ENCODE data around the gene CFAP251. TPM values are rescaled to one million over a fixed set of nuclear protein-coding genes. Genes with fewer than 3 reads are reported as not detected.
"Not testable (repeated sequence)": the region's sequence is repeated elsewhere in the genome, so short reads cannot be mapped to it uniquely, and the experiment has no call there.

Gene CFAP251
- total RNA-seq, 1 donor from 2014 or later: 0.92 TPM

DNA sequence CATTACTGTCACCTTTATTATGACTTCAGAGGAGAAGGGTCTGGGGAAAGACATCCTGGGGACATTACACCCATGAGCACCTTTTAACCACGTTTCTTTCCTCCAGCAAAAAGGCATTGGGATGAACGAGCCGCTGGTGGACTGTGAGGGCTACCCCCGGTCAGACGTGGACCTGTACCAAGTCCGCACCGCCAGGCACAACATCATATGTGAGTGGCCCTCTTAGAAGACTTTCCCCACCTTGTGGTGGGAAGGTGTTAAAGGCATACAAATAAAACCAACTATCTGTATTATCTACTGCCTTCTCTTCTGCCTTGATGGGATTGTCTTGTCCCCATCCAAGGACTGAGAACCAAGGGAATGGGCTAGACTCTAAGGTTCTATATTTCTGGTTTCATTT lies 23.8 kb upstream of the CFAP251 start:
- DNase-seq (no peak), ATAC-seq (peak; percentile 43)
- intact Hi-C loops (cut with micrococcal nuclease): no loop called here

- ATAC-seq (no peak), DNase-seq (no peak)
- intact Hi-C loops (cut with micrococcal nuclease): no loop called here
These were observed 20.1 kb upstream of the CFAP251 start for GRCh38 chr12:121898287-121898686.

DNA sequence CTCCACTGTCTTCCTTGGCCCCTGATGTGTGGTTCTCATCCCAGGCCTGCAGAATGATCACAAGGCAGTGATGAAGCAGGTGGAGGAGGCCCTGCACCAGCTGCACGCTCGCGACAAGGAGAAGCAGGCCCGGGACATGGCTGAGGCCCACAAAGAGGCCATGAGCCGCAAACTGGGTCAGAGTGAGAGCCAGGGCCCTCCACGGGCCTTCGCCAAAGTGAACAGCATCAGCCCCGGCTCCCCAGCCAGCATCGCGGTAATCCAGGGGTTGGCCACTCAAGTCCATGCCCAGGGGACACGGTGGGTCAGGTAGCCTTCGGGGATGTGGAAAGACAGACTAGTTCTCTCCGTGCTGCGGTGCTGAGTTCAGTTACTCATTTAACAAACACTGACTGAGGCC lies 18.8 kb upstream of the CFAP251 start:
- intact Hi-C loops (cut with micrococcal nuclease): no loop called here
- DNase-seq (no peak), ATAC-seq (no peak)

DNA sequence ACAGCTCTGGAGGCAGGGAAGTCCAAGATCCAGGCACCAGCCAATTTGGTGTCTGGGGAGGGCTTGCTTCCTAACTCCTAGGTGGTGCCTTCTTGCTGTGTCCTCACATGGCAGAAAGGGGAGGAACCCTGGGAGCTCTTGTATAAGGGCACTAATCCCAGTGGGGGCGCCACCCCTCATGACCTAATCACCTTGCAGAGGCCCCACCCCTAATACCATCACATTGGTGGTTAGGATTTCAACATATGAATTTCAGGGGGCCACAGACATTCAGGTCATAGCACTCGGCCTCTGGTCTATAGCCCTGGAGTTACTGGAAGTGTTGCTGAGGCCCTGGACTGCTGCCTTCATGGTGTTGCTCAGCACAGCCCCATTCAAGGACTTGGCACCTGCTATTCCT lies 15.2 kb upstream of the CFAP251 start:
- ATAC-seq (no peak), DNase-seq (no peak)

DNA sequence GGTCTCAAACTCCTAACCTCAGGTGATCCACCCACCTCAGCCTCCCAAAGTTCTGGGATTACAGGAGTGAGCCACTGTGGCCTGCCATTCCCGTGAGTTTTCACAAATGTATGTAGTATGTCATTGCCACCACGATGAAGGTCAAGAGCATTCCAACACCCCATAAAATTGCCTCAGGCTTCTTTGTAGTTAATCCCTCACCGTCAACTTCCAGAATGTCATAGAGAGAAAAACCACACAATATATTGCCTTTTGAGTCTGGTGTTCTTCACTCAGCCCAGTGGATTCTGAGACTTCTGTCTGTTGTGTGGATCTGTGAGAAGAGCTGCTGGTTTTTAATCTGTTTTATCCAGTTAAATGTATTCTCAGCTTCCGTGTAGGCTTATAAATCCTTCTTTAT lies 12.6 kb upstream of the CFAP251 start:
- ATAC-seq: no peak

More for the DNA sequence above, 15.2 kb upstream of the CFAP251 start:
- intact Hi-C loops (cut with micrococcal nuclease): no loop called here

GRCh38 chr12:121908702-121909101 lies 9.7 kb upstream of the CFAP251 start:
- no peak for ATAC-seq
- intact Hi-C loops (cut with micrococcal nuclease): no loop called here
- no peak for DNase-seq

More for the DNA sequence above, 12.6 kb upstream of the CFAP251 start:
- DNase-seq: no peak
- intact Hi-C loops (cut with micrococcal nuclease): no loop called here

DNA sequence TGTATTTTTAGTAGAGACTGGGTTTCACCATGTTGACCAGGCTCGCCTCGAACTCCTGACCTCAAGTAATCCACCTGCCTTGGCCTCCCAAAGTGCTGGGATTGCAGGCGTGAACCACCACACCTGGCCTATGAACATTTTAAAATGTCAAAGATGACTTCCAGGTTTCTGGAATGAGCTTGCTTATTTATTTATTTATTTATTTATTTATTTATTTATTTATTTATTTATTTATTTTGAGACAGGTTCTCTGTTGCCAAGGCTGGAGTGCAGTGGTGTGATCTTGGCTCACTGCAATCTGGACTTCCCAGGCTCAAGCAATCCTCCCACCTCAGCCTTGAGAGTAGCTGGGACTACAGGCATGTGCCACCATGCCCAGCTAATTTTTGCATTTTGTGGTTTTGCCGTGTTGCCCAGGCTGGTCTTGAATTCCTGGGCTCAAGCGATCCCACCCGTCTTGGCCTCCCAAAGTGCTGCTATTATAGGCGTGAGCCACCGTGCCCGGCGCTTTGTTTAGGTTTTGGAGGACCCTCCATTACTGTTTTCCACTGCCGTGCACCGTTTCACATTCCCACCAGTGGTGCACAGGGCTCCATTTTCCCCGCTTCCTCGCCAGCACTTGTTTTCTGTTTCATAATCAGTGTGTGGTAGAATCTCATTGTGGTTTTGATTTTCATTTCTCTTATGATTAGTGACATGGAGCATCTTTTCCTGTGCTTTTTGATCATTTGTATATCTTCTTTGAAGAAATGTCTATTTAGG lies 6.4 kb upstream of the CFAP251 start:
- ATAC-seq: no peak
- intact Hi-C loops (cut with micrococcal nuclease): no loop called here

GRCh38 chr12:121915841-121916321 lies 2.5 kb upstream of the CFAP251 start:
- ATAC-seq (no peak), DNase-seq (no peak)
- intact Hi-C loops (cut with micrococcal nuclease): no loop called here

More for the DNA sequence above, 6.4 kb upstream of the CFAP251 start:
- DNase-seq: no peak

DNA sequence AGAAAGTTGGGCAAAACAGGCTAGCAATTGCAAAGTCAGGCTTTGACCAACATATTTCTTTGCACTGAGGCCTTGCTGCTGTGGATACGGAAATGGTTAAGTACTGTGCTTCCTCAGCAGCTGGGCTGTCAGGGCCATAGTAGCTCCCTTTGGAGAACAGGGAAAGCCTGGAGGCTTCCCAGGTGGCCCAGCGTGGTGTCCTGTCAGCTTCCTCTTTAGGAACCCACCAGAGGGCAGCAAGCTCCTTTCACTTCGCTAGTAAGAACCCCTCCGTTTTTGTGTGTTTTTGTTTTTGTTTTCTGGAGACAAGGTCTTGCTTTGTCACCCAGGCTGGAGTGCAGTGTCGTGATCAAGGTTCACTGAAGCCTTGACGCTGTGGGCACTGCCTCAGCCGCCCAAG lies 1.7 kb upstream of the CFAP251 start:
- DNase-seq (no peak), ATAC-seq (peak; percentile 31)
- intact Hi-C loops (cut with micrococcal nuclease): no loop called here

DNA sequence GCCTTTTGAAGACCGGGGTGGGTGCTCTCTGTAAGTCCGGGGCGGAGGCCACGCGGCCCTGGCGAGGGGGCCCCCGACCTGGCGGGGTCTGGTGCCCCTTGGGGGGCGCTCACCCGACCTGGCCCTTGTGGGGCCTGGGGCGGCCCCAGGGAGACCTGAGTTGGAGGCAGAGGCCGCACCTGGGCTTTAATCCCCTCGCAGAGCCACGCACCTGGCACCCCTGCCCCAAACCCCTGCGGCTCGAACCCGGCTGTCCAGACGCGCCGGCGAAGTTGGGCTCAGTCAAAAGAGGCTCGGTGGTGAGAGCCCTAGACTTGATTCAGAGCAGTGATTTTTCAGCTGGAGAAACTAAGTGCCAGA lies 267 bp downstream of the CFAP251 start:
- intact Hi-C loops (cut with micrococcal nuclease): no loop called here
- ATAC-seq (no peak), DNase-seq (no peak)

DNA sequence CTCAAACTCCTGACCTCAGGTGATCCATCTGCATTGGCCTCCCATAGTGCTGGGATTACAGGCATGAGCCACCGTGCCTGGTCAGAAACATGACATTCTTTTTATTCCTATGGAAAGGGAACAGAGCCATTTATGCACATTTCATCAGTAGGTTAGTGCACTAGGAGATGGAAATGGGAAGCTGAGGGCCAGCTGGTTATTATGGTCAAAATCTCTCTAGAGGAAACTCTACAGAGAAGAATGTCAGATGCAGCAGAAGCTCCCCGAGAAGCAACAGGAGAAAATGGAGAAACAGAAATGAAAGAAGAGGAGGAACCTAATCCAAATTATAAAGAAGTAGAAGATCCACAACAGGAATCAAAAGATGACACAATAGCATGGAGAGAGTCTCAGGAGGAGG lies 2.7 kb downstream of the CFAP251 start:
- DNase-seq (no peak), ATAC-seq (no peak)
- intact Hi-C loops (cut with micrococcal nuclease): no loop called here

DNA sequence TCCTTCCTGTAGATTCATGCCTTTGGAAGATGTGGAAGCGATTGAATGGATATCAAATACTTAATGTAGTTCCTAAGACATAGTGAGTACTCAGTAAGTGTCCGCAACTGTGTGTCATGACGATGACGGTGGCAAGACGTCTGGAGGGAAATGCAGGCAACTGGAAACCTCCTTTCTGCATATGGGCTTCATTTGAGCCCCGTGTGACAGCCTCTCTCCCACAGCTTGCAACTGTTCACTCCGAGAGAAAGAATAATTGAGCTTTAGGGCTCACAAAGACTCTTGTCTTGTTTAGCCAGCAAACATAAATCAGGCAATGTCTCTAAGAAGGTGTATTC lies 6.9 kb downstream of the CFAP251 start:
- DNase-seq (no peak), ATAC-seq (peak; percentile 24)
- intact Hi-C loops (cut with micrococcal nuclease): no loop called here

DNA sequence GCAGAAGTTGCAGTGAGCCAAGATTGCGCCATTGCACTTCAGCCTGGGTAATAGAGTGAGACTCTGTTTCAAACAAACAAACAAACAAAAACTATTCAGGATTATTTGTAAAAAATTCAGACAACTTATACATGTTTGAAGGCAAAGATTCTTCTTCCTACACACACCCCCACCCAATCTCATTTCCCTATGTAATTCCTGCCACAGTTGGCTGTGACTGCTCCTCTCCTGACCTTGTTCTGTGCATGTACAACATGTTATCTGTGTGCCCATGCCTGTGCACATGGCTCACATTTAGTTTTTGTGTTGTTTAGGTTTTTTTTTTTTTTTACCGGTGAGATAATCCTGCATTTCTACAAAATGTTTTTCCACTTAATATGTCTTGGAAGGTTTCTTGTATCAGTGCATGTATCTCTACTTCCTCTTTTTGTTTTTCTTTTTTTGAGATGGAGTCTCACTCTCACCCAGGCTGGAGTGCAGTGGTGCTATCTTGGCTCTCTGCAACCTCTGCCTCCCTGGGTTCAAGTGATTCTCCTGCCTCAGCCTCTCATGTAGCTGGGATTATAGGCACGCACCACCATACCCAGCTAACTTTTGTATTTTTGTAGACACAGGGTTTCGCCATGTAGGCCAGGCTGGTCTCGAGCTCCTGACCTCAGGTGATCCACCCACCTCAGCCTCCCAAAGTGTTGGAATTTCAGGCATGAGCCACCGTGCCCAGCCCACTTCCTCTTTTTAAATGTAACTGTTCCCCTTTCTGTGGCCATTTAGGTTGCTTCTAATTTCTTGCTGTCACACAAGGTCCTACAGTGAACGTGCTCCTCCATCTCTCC lies 8.7 kb downstream of the CFAP251 start:
- intact Hi-C loops (cut with micrococcal nuclease): no loop called here
- DNase-seq (no peak), ATAC-seq (no peak)

DNA sequence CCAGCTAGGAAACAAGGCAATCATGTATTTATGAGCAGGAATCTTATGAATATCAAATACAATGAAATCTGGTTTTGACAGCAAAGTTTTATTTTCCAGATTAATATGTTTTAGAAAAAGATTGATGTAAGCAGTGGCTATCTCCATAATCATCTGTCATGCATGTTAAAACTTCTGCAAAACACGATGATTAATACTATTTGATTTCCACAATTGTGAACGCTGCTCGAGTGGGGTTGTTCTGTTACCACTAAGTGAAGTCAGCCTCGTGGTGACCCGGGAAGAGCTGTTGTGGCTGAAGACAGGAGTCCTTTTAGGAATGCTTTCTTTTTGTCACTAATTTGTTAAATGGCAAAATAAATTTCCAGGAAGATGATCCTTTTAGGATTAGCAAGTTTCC lies 9.4 kb downstream of the CFAP251 start:
- DNase-seq (no peak), ATAC-seq (no peak)
- intact Hi-C loops (cut with micrococcal nuclease): no loop called here

DNA sequence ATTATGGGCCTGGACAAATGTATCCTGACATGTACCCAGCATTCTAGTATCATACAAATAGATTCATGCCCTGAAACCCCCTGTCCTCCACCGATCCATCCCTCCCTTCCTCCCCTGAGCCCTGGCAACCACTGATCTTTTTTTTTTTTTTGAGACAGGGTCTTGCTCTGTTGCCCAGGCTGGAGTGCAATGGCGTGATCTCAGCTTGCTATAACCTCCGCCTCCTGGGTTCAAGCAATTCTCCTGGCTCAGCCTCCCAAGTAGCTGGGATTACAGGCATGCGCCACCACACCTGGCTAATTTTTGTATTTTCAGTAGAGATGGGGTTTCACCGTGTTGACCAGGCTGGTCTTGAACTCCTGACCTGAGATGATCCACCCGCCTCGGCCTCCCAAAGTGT lies 11.2 kb downstream of the CFAP251 start:
- intact Hi-C loops (cut with micrococcal nuclease); ATAC-seq; DNase-seq: not testable (repeated sequence)

DNA sequence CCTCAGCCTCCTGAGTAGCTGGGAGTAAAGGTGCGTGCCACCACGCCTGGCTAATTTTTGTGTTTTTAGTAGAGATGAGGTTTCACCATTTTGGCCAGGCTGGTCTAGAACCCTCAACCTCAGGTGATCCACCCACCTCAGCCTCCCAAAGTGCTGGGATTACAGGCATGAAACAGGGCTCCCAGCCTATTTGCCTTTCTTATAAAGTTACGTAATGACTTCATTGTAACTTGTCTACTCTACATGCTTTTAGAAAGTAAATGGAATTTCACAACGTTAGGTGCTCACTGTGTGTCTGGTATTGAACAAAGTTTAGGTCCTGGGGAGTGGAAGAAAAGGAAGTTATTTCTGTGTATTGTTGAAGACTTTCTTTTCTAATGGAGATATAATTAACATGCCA lies 12.5 kb downstream of the CFAP251 start:
- ATAC-seq: no peak

DNA sequence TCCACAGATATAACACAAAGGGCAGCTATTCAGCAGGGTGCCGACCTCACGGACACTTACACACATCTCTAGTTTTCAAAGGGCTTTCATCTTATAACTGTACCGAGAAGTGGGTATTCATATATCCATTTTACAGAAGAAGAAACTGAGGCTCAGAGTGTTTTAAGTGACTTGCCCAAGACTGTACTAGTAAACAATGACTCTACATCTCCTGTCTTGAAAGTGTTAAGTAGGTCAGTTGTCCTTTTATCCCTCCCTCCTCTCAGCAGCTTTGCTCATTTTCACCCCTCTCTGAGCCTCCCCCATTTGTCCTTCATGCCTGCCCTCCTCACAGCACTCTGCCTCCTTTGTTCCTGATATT lies 13.8 kb downstream of the CFAP251 start:
- ATAC-seq (no peak), DNase-seq (no peak)
- intact Hi-C loops (cut with micrococcal nuclease): no loop called here

More for the DNA sequence above, 12.5 kb downstream of the CFAP251 start:
- no peak for DNase-seq
- intact Hi-C loops (cut with micrococcal nuclease): no loop called here

GRCh38 chr12:121932914-121933521 lies 14.6 kb downstream of the CFAP251 start:
- ATAC-seq (no peak), DNase-seq (no peak)
- intact Hi-C loops (cut with micrococcal nuclease): no loop called here

GRCh38 chr12:121933522-121934308 lies 15.3 kb downstream of the CFAP251 start:
- DNase-seq (no peak), ATAC-seq (no peak)
- intact Hi-C loops (cut with micrococcal nuclease): no loop called here

GRCh38 chr12:121934309-121934664 lies 15.9 kb downstream of the CFAP251 start:
- DNase-seq (no peak), ATAC-seq (no peak)
- intact Hi-C loops (cut with micrococcal nuclease): no loop called here

All from left ventricle myocardium superior (tissue), 1 donor.